Esophagus squamous epithelium (tissue), 5 donors: ENCODE results near the gene NLRP13. TPM values are rescaled to one million over a fixed set of nuclear protein-coding genes. Genes with fewer than 3 reads are reported as not detected.
"Not testable (repeated sequence)": the region's sequence is repeated elsewhere in the genome, so short reads cannot be mapped to it uniquely, and the experiment has no call there.

ENCODE experiments used
- DNase-seq: peaks from one replicate; lab custom pipeline; 2025; lab: John Stamatoyannopoulos, UW
- H3K27ac ChIP-seq, 4 donors: fragments of 200-600 bp; sonication (generic); one replicate each; pipeline ENCODE4 v1.5.1; 2016 to 2019; ENCODE audit warnings: mild to moderate bottlenecking in 1 of 4
- H3K27me3 ChIP-seq, 4 donors: fragments of 200-600 bp; sonication (generic); 1 replicate in 3 of 4; 2 replicates in 1 of 4; pipeline versions ENCODE4 v1.5.1 to v1.6.0; 2017 to 2021; ENCODE audit warnings: antibody characterized with exemption in 1 of 4
- H3K36me3 ChIP-seq, 3 donors: fragments of 200-600 bp; sonication (generic); one replicate each; pipeline ENCODE4 v1.5.1; 2016 to 2019
- H3K4me1 ChIP-seq, 3 donors: fragments of 200-600 bp; sonication (generic); one replicate each; pipeline ENCODE4 v1.5.1; 2017 to 2019
- H3K4me3 ChIP-seq, 4 donors: fragments of 200-600 bp; sonication (generic); 1 replicate in 3 of 4; 2 replicates in 1 of 4; pipeline ENCODE4 v1.5.1; 2016 to 2019; ENCODE audit warnings: mild to moderate bottlenecking in 2 of 4, moderate library complexity in 1 of 4
- H3K9me3 ChIP-seq, 3 donors: fragments of 200-600 bp; sonication (generic); one replicate each; pipeline ENCODE4 v1.5.1; 2016 to 2019
- CTCF ChIP-seq, 6 experiments: fragments of 450-650 bp in 4 of 6; fragments of 200-600 bp in 2 of 6; sonication (generic) in 2 of 6; IDR thresholded peaks; one replicate each; pipeline ENCODE4 v1.5.1; 2016 to 2019; ENCODE audit warnings: antibody characterized with exemption in 6 of 6, mild to moderate bottlenecking in 4 of 6, moderate library complexity in 4 of 6
- POLR2A ChIP-seq, 4 donors: fragments of 450-650 bp; IDR thresholded peaks; one replicate each; pipeline ENCODE4 v1.6.1; 2017; ENCODE audit warnings: antibody characterized with exemption in 4 of 4, mild to moderate bottlenecking in 4 of 4, moderate library complexity in 3 of 4
- WGBS, 2 donors: methylation state at CpG; one replicate each; pipeline ENCODE4 v1.1.5; 2018; 5-methylcytosine and 5-hydroxymethylcytosine counted together
- intact Hi-C: fragments of 100-400 bp; cut with DNase I; formaldehyde crosslinking; loops from one replicate; pipeline ENCODE4 v1.15.0; 2022
- total RNA-seq, 4 donors: library from RNA; depleted of rRNA; stranded (reverse); fragments of >200 nt; gene quantifications; one replicate each; pipeline ENCODE4 v1.1.0, GENCODE V29; 2016
- donor health status: DM: yes; HTN: yes; CAD: no.

NLRP13 gene
- total RNA-seq, 4 donors from 2014 or later: not detected

DNA sequence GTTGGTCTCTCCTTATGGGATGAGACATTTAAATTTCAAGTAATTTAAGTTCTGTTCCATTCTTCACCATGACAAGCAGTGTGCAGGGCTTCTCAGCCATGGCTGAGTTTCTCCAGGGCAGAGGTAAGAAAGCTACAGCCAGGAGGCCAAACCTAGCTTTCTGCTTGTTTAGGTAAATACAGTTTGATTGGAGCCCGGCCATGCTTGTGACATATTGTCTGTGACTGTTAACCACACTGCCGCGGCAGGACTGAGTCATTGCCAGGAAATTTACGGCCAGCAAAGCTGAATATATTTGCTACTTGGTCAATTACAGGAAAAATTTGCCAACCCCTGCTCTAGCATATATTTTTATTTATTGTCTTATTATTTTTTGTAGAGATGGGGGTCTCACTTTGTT lies 26.2 kb upstream of the NLRP13 start:
- intact Hi-C loops: no loop called here
- H3K9me3 ChIP-seq: peaks cover 0 to 11% (median 0%) of the 10 kb centered on the region in 3 donors
- 55 to 88% methylated on average over 4 of the region's 4 CpGs for WGBS, 2 donors
- H3K36me3 ChIP-seq: no peaks in the 10 kb centered on the region
- H3K4me3 ChIP-seq: no peak overlapping the region
- H3K4me1 ChIP-seq: no peaks in the 10 kb centered on the region
- H3K27ac ChIP-seq: no peak overlapping the region
- DNase-seq: no peak
- H3K27me3 ChIP-seq: no peaks in the 10 kb centered on the region
- TF ChIP-seq POLR2A (IDR thresholded peaks at IDR 0.05) (no peak), CTCF (IDR thresholded peaks at IDR 0.05) (no peak)

DNA sequence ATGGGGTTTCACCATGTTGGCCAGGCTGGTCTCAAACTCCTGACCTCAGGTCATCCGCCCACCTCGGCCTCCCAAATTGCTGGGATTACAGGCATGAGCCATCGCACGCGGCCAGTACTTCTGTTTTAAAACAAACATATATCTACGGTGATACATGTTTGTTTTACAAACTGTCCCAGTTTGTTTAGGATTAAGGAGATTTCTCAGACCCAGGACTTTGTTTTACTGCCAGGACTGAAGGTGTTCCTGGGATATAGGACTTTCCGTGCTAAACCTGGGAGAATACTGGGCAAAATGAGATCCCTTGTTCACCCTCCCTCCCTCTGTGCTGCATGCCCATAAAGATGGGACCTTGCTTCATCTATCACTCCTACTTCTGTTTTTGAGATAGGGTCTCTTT lies 24.3 kb upstream of the NLRP13 start:
- no peaks in the 10 kb centered on the region for H3K4me1 ChIP-seq
- no peaks in the 10 kb centered on the region for H3K27me3 ChIP-seq
- H3K9me3 ChIP-seq: peaks cover 0 to 11% (median 0%) of the 10 kb centered on the region in 3 donors
- 77 to 86% methylated on average over 7 of the region's 7 CpGs for WGBS, 2 donors
- H3K27ac ChIP-seq: no peak overlapping the region
- intact Hi-C loops: no loop called here
- H3K36me3 ChIP-seq: no peaks in the 10 kb centered on the region
- no peak for DNase-seq
- TF ChIP-seq CTCF (IDR thresholded peaks at IDR 0.05): no peak
- no peak for TF ChIP-seq POLR2A (IDR thresholded peaks at IDR 0.05)
- no peak overlapping the region for H3K4me3 ChIP-seq

DNA sequence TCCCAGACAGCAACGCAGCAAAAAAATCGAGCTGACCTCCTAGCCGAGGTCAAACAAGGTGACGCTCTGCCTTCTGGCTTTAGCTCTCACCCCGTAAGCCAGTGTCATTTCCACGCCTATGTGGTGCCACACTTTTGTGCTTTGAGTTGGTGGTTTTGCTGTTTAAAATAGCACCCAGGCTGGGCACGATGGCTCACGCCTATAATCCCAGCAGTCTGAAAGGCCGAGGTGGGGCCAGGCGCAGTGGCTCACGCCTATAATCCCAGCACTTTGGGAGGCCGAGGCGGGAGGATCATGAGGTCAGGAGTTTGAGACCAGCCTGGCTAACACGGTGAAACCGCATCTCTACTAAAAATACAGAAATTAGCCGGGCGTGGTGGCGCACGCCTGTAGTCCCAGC lies 18.4 kb upstream of the NLRP13 start:
- intact Hi-C loops, DNase-seq, H3K4me1 ChIP-seq, H3K36me3 ChIP-seq, H3K4me3 ChIP-seq, H3K27ac ChIP-seq, H3K27me3 ChIP-seq: not testable (repeated sequence)
- peaks cover 0 to 16% (median 0%) of the 10 kb centered on the region in 3 donors for H3K9me3 ChIP-seq
- WGBS, 2 donors: 83 to 88% methylated on average over 14 to 16 of the region's 19 CpGs

DNA sequence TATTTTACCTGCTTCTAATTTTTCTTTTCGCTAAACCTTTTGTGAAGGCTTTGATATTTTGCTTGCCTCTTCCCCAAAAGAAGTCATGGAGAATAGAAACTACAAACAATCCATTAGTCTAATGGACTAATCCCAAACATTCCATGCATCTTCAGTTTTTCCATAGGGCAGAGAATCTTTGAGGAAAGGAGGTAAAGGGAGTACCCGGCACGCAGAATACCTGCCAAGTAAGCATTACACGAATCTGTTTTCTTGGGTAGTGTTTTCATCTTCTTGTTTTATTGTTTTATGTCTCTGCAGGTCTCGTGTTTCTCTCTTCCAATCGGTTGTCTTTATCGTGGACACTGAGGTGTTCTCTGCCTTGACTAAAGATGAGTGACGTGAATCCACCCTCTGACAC lies 15.4 kb upstream of the NLRP13 start, which contains the start of gene NLRP8:
NLRP8 (plus strand) TSS at position 301 of the 400 bp plus-strand sequence.
- no peaks in the 10 kb centered on the region for H3K27me3 ChIP-seq
- intact Hi-C loops: no loop called here
- WGBS, 2 donors: 75 to 82% methylated on average over 8 of the region's 8 CpGs
- TF ChIP-seq CTCF (IDR thresholded peaks at IDR 0.05) (no peak), POLR2A (IDR thresholded peaks at IDR 0.05) (no peak)
- H3K36me3 ChIP-seq: no peaks in the 10 kb centered on the region
- H3K4me1 ChIP-seq: no peaks in the 10 kb centered on the region
- no peak for DNase-seq
- H3K4me3 ChIP-seq: no peak within 1 kb of the TSS
- peaks cover 0 to 14% (median 0%) of the 10 kb centered on the region in 3 donors for H3K9me3 ChIP-seq
- no peak within 1 kb of the TSS for H3K27ac ChIP-seq

DNA sequence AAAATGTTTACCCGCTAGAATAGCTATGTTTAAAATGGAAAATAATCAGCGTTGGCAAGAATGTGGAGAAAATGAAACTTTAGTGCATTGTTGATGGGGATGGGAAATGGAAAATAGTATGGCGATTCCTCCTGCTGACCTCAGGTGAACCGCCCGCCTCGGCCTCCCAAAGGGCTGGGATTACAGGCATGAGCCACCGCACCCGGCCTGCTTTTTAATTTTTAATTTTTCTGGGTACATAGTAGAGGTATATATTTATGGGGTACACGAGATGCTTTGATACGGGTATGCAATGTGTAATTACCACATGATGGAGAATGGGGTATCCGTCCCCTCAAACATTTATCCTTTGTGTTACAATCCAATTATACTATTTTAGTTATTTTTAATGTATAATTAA lies 8.2 kb upstream of the NLRP13 start:
- DNase-seq: no peak

More for the DNA sequence above, 8.2 kb upstream of the NLRP13 start:
- Histone ChIP-seq H3K36me3 (no peaks in the 10 kb centered on the region), H3K27me3 (no peaks in the 10 kb centered on the region), H3K9me3 (peaks cover 0 to 11% (median 0%) of the 10 kb centered on the region in 3 donors), H3K4me3 (no peak overlapping the region), H3K27ac (no peak overlapping the region), H3K4me1 (no peaks in the 10 kb centered on the region)
- intact Hi-C loops: no loop called here
- WGBS, 2 donors: 85% methylated on average over 11 of the region's 11 CpGs
- TF ChIP-seq POLR2A (IDR thresholded peaks at IDR 0.05) (no peak), CTCF (IDR thresholded peaks at IDR 0.05) (no peak)
